ENCODE results near the gene SPOP. TPM values are rescaled to one million over a fixed set of nuclear protein-coding genes. Genes with fewer than 3 reads are reported as not detected.

Gene SPOP
- total RNA-seq, 1 experiment from 2014 or later, result 52.3 TPM

GRCh38 chr17:49687878-49688491 lies 10.1 kb upstream of the SPOP start:
- ChIA-PET CTCF (interaction anchor here (0.6 to 1.9 kb wide), 3 partner anchors 118 to 323 kb away, joined by 3 to 7 read pairs (median 5); no protein-coding TSS in a partner anchor), POLR2A (no interaction called here)
- H3K27ac Mint-ChIP-seq (ENCODE audit: low read depth, unreplicated experiment), result no peak overlapping the region
- intact Hi-C loops (cut with micrococcal nuclease), result no loop called here
- peaks cover 6% of the 10 kb centered on the region for H3K4me1 Mint-ChIP-seq (ENCODE audit: insufficient read depth, unreplicated experiment)
- no TSS peak for BruUV-seq (replicated peaks)
- DNase-seq (ENCODE audit: unreplicated experiment), result no peak
- TF ChIP-seq CTCF (IDR thresholded peaks at IDR 0.05; ENCODE audit: unreplicated experiment), result no peak
- no peaks in the 10 kb centered on the region for H3K9me3 Mint-ChIP-seq (ENCODE audit: unreplicated experiment)
- peaks cover 4% of the 10 kb centered on the region for H3K36me3 Mint-ChIP-seq (ENCODE audit: insufficient read depth, unreplicated experiment)
- H3K27me3 Mint-ChIP-seq (ENCODE audit: insufficient read depth, unreplicated experiment), result no peaks in the 10 kb centered on the region
- no peak overlapping the region for H3K4me3 Mint-ChIP-seq (ENCODE audit: unreplicated experiment)

GRCh38 chr17:49681106-49681979 lies 3.4 kb upstream of the SPOP start:
- ChIA-PET POLR2A (interaction anchor here (1.1 to 1.2 kb wide), 2 partner anchors 34 to 111 kb away, joined by 3 read pairs; no protein-coding TSS in a partner anchor), CTCF (interaction anchor here (0.7 to 1.3 kb wide), 5 partner anchors 13 to 273 kb away, joined by 3 to 5 read pairs (median 4); no protein-coding TSS in a partner anchor)
- no peak overlapping the region for H3K27ac Mint-ChIP-seq (ENCODE audit: low read depth, unreplicated experiment)
- no peak for DNase-seq (ENCODE audit: unreplicated experiment)
- peaks cover 11% of the 10 kb centered on the region for H3K36me3 Mint-ChIP-seq (ENCODE audit: insufficient read depth, unreplicated experiment)
- H3K4me1 Mint-ChIP-seq (ENCODE audit: insufficient read depth, unreplicated experiment), result no peaks in the 10 kb centered on the region
- no peak for TF ChIP-seq CTCF (IDR thresholded peaks at IDR 0.05; ENCODE audit: unreplicated experiment)
- intact Hi-C loops (cut with micrococcal nuclease), result no loop called here
- H3K9me3 Mint-ChIP-seq (ENCODE audit: unreplicated experiment), result no peaks in the 10 kb centered on the region
- H3K4me3 Mint-ChIP-seq (ENCODE audit: unreplicated experiment), result no peak overlapping the region
- no peaks in the 10 kb centered on the region for H3K27me3 Mint-ChIP-seq (ENCODE audit: insufficient read depth, unreplicated experiment)
- BruUV-seq (replicated peaks), result no TSS peak

- H3K36me3 Mint-ChIP-seq (ENCODE audit: insufficient read depth, unreplicated experiment), result peaks cover 11% of the 10 kb centered on the region
- no peak overlapping the region for H3K27ac Mint-ChIP-seq (ENCODE audit: low read depth, unreplicated experiment)
- POLR2A ChIA-PET, result interaction anchor here (1.1 kb wide), 1 partner anchor 33 kb away, joined by 3 read pairs; no protein-coding TSS in a partner anchor
- H3K9me3 Mint-ChIP-seq (ENCODE audit: unreplicated experiment), result no peaks in the 10 kb centered on the region
- no peaks in the 10 kb centered on the region for H3K4me1 Mint-ChIP-seq (ENCODE audit: insufficient read depth, unreplicated experiment)
- no peak for TF ChIP-seq CTCF (IDR thresholded peaks at IDR 0.05; ENCODE audit: unreplicated experiment)
- no peak overlapping the region for H3K4me3 Mint-ChIP-seq (ENCODE audit: unreplicated experiment)
- intact Hi-C loops (cut with micrococcal nuclease), result no loop called here
- no TSS peak for BruUV-seq (replicated peaks)
- no peak for DNase-seq (ENCODE audit: unreplicated experiment)
- no peaks in the 10 kb centered on the region for H3K27me3 Mint-ChIP-seq (ENCODE audit: insufficient read depth, unreplicated experiment)
- CTCF ChIA-PET, result interaction anchor here (0.6 to 1.0 kb wide), 4 partner anchors 113 to 616 kb away, joined by 3 to 5 read pairs (median 3); no protein-coding TSS in a partner anchor
These were observed 2.4 kb upstream of the SPOP start for GRCh38 chr17:49680314-49680713.
